Peyer's patch (tissue), 4 donors: ENCODE results near the gene MOCOS. TPM values are rescaled to one million over a fixed set of nuclear protein-coding genes. Genes with fewer than 3 reads are reported as not detected.

Source experiments
- DNase-seq, 3 donors: peaks; one replicate each; pipeline ENCODE4 v3.0.0-alpha.2; 2017 to 2019
- H3K27ac ChIP-seq, 4 donors: fragments of 200-600 bp; sonication (generic); one replicate each; pipeline ENCODE4 v1.5.1; 2016 to 2019
- H3K27me3 ChIP-seq, 2 donors: fragments of 200-600 bp; sonication (generic); one replicate each; pipeline ENCODE4 v1.5.1; 2019
- H3K36me3 ChIP-seq, 3 donors: fragments of 200-600 bp; sonication (generic); one replicate each; pipeline ENCODE4 v1.5.1; 2016 to 2019
- H3K4me1 ChIP-seq, 4 donors: fragments of 200-600 bp; sonication (generic); one replicate each; pipeline ENCODE4 v1.5.1; 2016 to 2019
- H3K4me3 ChIP-seq, 4 donors: fragments of 200-600 bp; sonication (generic); 1 replicate in 3 of 4; 2 replicates in 1 of 4; pipeline ENCODE4 v1.5.1; 2016 to 2019; ENCODE audit warnings: mild to moderate bottlenecking in 1 of 4
- H3K9me3 ChIP-seq, 4 donors: fragments of 200-600 bp; sonication (generic); one replicate each; pipeline ENCODE4 v1.5.1; 2016 to 2019; ENCODE audit warnings: mild to moderate bottlenecking in 1 of 4
- CTCF ChIP-seq, 6 experiments: fragments of 450-650 bp in 4 of 6; fragments of 200-600 bp in 2 of 6; sonication (generic) in 1 of 6; IDR thresholded peaks; one replicate each; pipeline ENCODE4 v1.5.1; 2017 to 2019; ENCODE audit warnings: antibody characterized with exemption in 6 of 6, mild to moderate bottlenecking in 3 of 6, moderate library complexity in 1 of 6
- POLR2A ChIP-seq, 2 donors: fragments of 450-650 bp; IDR thresholded peaks; one replicate each; pipeline ENCODE4 v1.5.1; 2017; ENCODE audit warnings: antibody characterized with exemption in 2 of 2, mild to moderate bottlenecking in 2 of 2, moderate library complexity in 2 of 2
- total RNA-seq, 4 donors: library from RNA; depleted of rRNA; stranded (reverse); fragments of >200 nt; gene quantifications; one replicate each; pipeline ENCODE4 v1.1.0, GENCODE V29; 2016

Gene MOCOS
- total RNA-seq, 4 donors from 2014 or later: 5.0 to 34.0 (median 25.4) TPM

- TF ChIP-seq POLR2A (IDR thresholded peaks at IDR 0.05) (no peak), CTCF (IDR thresholded peaks at IDR 0.05) (no peak)
- no peaks in the 10 kb centered on the region for H3K36me3 ChIP-seq
- peaks cover 0 to 9% of the 10 kb centered on the region in 2 donors for H3K27me3 ChIP-seq
- H3K4me1 ChIP-seq: peaks cover 0 to 22% (median 6%) of the 10 kb centered on the region in 4 donors
- no peak for DNase-seq
- H3K27ac ChIP-seq: no peak overlapping the region
- H3K4me3 ChIP-seq: peak overlapping the region in 1 of 4 donors; percentile 70
- H3K9me3 ChIP-seq: no peaks in the 10 kb centered on the region
These were observed 108.6 kb downstream of the MOCOS start for GRCh38 chr18:36295880-36296301.

GRCh38 chr18:36296650-36297416 lies 109.5 kb downstream of the MOCOS start:
- Histone ChIP-seq H3K27ac (peak overlapping the region in 3 of 4 donors; percentile 1 to 52 (median 24)), H3K4me1 (peaks cover 0 to 22% (median 6%) of the 10 kb centered on the region in 4 donors), H3K27me3 (peaks cover 0 to 9% of the 10 kb centered on the region in 2 donors), H3K36me3 (no peaks in the 10 kb centered on the region), H3K4me3 (peak overlapping the region; percentile 46 to 70 (median 54)), H3K9me3 (no peaks in the 10 kb centered on the region)
- peak in 1 of 3 donors; percentile 55 for DNase-seq
- no peak for TF ChIP-seq POLR2A (IDR thresholded peaks at IDR 0.05)
- no peak for TF ChIP-seq CTCF (IDR thresholded peaks at IDR 0.05)

- peak in 2 of 3 donors; percentile 58 to 63 for DNase-seq
- H3K4me1 ChIP-seq: peaks cover 0 to 22% (median 6%) of the 10 kb centered on the region in 4 donors
- TF ChIP-seq POLR2A (IDR thresholded peaks at IDR 0.05): no peak
- no peak for TF ChIP-seq CTCF (IDR thresholded peaks at IDR 0.05)
- no peaks in the 10 kb centered on the region for H3K9me3 ChIP-seq
- peaks cover 0 to 9% of the 10 kb centered on the region in 2 donors for H3K27me3 ChIP-seq
- peak within 1 kb of the TSS in 3 of 4 donors; percentile 1 to 52 (median 24) for H3K27ac ChIP-seq
- H3K4me3 ChIP-seq: peak within 1 kb of the TSS; percentile 46 to 70 (median 54)
- no peaks in the 10 kb centered on the region for H3K36me3 ChIP-seq
These were observed 110.3 kb downstream of the MOCOS start, which contains the start of gene FHOD3 for GRCh38 chr18:36297417-36298125. TSS of gene FHOD3 (plus strand) at chr18:36297713. CDS start at chr18:36297836, 123 bp downstream.

GRCh38 chr18:36298126-36298741 lies 110.9 kb downstream of the MOCOS start:
- Histone ChIP-seq H3K27ac (peak overlapping the region in 1 of 4 donors; percentile 32), H3K36me3 (no peaks in the 10 kb centered on the region), H3K27me3 (peaks cover 0 to 9% of the 10 kb centered on the region in 2 donors), H3K9me3 (no peaks in the 10 kb centered on the region), H3K4me1 (peaks cover 0 to 22% (median 6%) of the 10 kb centered on the region in 4 donors), H3K4me3 (peak overlapping the region; percentile 46 to 70 (median 54))
- TF ChIP-seq POLR2A (IDR thresholded peaks at IDR 0.05) (no peak), CTCF (IDR thresholded peaks at IDR 0.05) (no peak)
- DNase-seq: no peak

- Histone ChIP-seq H3K27me3 (peaks cover 0 to 9% of the 10 kb centered on the region in 2 donors), H3K27ac (no peak overlapping the region), H3K9me3 (no peaks in the 10 kb centered on the region), H3K36me3 (no peaks in the 10 kb centered on the region), H3K4me1 (peaks cover 0 to 22% (median 6%) of the 10 kb centered on the region in 4 donors), H3K4me3 (no peak overlapping the region)
- TF ChIP-seq POLR2A (IDR thresholded peaks at IDR 0.05) (no peak), CTCF (IDR thresholded peaks at IDR 0.05) (no peak)
- DNase-seq: no peak
These were observed 111.7 kb downstream of the MOCOS start for GRCh38 chr18:36299015-36299414.
